Mesendoderm (in vitro differentiated cells): ENCODE measurements around the gene NHSL1.

Experiments used
- DNase-seq: peaks from one replicate; pipeline ENCODE4 v3.0.0; 2013
- H2AK5ac ChIP-seq: 2 replicates; pipeline ENCODE4 v1.6.1; 2013; ENCODE audit warnings: low read length, inconsistent platforms
- H2BK120ac ChIP-seq: 2 replicates; pipeline ENCODE4 v1.6.1; 2013; ENCODE audit warnings: low read depth, mild to moderate bottlenecking, low read length, moderate library complexity, mixed read lengths
- H2BK15ac ChIP-seq: replicated peaks from 2 replicates; pipeline ENCODE4 v1.6.1; 2013; ENCODE audit warnings: low read depth, mild to moderate bottlenecking, moderate library complexity
- H2BK5ac ChIP-seq: 2 replicates; pipeline ENCODE4 v1.6.1; 2013; ENCODE audit warnings: low read length, inconsistent platforms
- H3K18ac ChIP-seq: 2 replicates; pipeline ENCODE4 v1.6.1; 2013; ENCODE audit warnings: mild to moderate bottlenecking, low read length, mixed read lengths
- H3K23ac ChIP-seq: one replicate; pipeline ENCODE4 v1.6.1; 2013; ENCODE audit warnings: low read length
- H3K27ac ChIP-seq: 2 replicates; pipeline ENCODE4 v1.5.1; 2013; ENCODE audit warnings: low read depth, mild to moderate bottlenecking, inconsistent platforms, low read length, moderate library complexity
- H3K27me3 ChIP-seq: 2 replicates; pipeline ENCODE4 v1.6.1; 2013; ENCODE audit warnings: low read length, control low read depth, mild to moderate bottlenecking, inconsistent platforms; ENCODE audit not compliant: insufficient read depth, poor library complexity
- H3K36me3 ChIP-seq: 2 replicates; pipeline ENCODE4 v1.6.1; 2013; ENCODE audit warnings: low read length, inconsistent platforms; ENCODE audit not compliant: control insufficient read depth, insufficient read depth
- H3K4ac ChIP-seq: one replicate; pipeline ENCODE4 v1.6.1; 2013; ENCODE audit warnings: low read depth, mild to moderate bottlenecking, low read length, moderate library complexity
- H3K4me1 ChIP-seq: 2 replicates; pipeline ENCODE4 v1.6.1; 2013; ENCODE audit warnings: low read depth, low read length, inconsistent platforms; ENCODE audit not compliant: control insufficient read depth
- H3K4me2 ChIP-seq: 2 replicates; pipeline ENCODE4 v1.6.1; 2013; ENCODE audit warnings: low read length
- H3K4me3 ChIP-seq: 2 replicates; pipeline ENCODE4 v1.5.1; 2013; ENCODE audit warnings: mild to moderate bottlenecking, low read length
- H3K56ac ChIP-seq: one replicate; pipeline ENCODE4 v1.6.1; 2013; ENCODE audit warnings: low read length
- H3K79me1 ChIP-seq: 2 replicates; pipeline ENCODE4 v1.6.1; 2013; ENCODE audit warnings: low read length, inconsistent platforms
- H3K79me2 ChIP-seq: 2 replicates; pipeline ENCODE4 v1.6.1; 2013; ENCODE audit warnings: mild to moderate bottlenecking, low read length; ENCODE audit not compliant: control insufficient read depth, insufficient read depth
- H3K9ac ChIP-seq: 2 replicates; pipeline ENCODE4 v1.6.1; 2013; ENCODE audit warnings: low read length, inconsistent platforms
- H4K5ac ChIP-seq: one replicate; pipeline ENCODE4 v1.6.1; 2013; ENCODE audit warnings: low read length
- H4K8ac ChIP-seq: one replicate; pipeline ENCODE4 v1.6.1; 2013; ENCODE audit warnings: low read depth, mild to moderate bottlenecking, control low read depth, low read length, moderate library complexity
- WGBS: extraction: QIAGEN DNeasy Blood & Tissue Kit; methylation state at CpG from one replicate; pipeline ENCODE4 v1.1.7; 2013; ENCODE audit warnings: low lambda C conversion rate, missing lambda C conversion rate; ENCODE audit not compliant: insufficient coverage; ENCODE audit errors: extremely low coverage; 5-methylcytosine and 5-hydroxymethylcytosine counted together

Gene NHSL1

DNA sequence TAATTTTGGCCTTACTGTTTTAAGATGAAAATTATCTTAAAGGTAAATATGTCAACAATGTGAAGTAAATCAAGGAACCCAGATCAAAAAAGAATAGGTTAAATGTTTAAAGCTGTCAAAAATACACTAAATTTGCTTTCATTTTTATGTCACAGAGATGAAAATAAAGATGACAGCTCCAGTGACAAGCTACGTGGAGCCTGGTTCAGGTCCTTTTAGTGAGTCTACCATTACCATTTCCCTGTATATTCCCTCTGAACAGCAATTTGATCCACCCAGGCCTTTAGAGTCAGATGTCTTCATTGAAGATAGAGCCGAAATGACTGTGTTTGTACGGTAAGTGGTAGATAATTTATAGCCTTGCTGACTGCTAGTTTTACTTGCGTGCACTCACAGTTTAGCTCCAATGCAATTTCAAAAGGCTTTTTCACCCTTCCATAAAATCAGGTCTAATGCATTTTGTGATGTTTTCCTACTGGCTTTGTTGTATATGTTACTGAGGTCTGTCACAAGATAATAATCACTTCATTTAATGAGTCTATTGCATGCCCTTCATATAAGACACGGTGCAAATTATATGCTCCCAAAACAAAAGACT is 93.4 kb downstream of the NHSL1 start:
- Histone ChIP-seq H2BK15ac (no peak overlapping the region), H2AK5ac (no peak overlapping the region), H3K36me3 (peaks cover 12% of the 10 kb centered on the region), H3K79me2 (peaks cover 11% of the 10 kb centered on the region), H2BK5ac (no peak overlapping the region), H2BK120ac (no peak overlapping the region), H4K8ac (no peak overlapping the region), H3K18ac (no peak overlapping the region), H3K56ac (no peak overlapping the region), H3K4me2 (no peak overlapping the region), H3K4ac (no peak overlapping the region), H3K23ac (no peak overlapping the region), H3K79me1 (peaks cover 6% of the 10 kb centered on the region), H4K5ac (no peak overlapping the region), H3K27me3 (no peaks in the 10 kb centered on the region), H3K4me1 (peaks cover 2% of the 10 kb centered on the region), H3K27ac (no peak overlapping the region), H3K4me3 (no peak overlapping the region), H3K9ac (no peak overlapping the region)
- DNase-seq: no peak
- no CpG with 5 or more reads among the region's 5 CpGs for WGBS

DNA sequence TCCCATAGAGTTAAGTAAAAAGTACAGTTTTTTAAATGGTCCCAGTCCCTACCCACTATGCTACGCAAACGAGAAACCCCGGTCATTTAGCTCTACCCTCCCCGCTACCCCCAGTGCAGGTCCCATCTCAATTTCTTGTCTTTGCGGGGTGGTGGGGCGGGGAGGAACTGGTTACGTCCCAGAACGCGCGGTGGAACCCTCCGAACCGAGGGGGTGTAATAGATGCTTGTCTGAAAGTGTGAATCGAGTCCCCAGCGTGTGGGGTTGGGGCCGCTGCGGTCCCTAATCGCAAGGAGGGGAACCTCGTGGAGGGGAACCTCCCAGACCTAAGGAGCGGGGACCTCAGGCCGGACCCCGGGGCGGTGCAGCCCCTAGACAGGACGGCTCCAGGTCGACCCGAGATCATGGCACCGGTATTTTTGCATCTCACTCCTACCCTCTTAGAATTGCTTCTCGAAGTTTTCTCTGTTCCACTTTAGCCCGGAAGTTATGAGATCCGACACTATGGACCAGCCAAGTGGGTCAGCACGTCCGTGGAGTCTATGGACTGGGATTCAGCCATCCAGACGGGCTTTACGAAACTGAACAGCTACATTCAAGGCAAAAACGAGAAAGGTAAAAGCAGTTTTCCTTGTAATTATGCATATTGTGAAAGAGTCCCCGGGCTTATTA is 94.5 kb downstream of the NHSL1 start:
- H3K4ac ChIP-seq: peak overlapping the region; percentile 94
- H2BK15ac ChIP-seq: no peak overlapping the region
- DNase-seq: no peak
- H2BK5ac ChIP-seq: peak overlapping the region; percentile 74
- peak overlapping the region; percentile 78 for H3K4me2 ChIP-seq
- H2BK120ac ChIP-seq: peak overlapping the region; percentile 51
- peaks cover 11% of the 10 kb centered on the region for H3K79me2 ChIP-seq
- H4K5ac ChIP-seq: no peak overlapping the region
- H3K4me1 ChIP-seq: peaks cover 2% of the 10 kb centered on the region
- H3K27ac ChIP-seq: peak overlapping the region; percentile 60
- H3K56ac ChIP-seq: peak overlapping the region; percentile 95
- no peaks in the 10 kb centered on the region for H3K27me3 ChIP-seq
- H2AK5ac ChIP-seq: no peak overlapping the region
- peaks cover 12% of the 10 kb centered on the region for H3K36me3 ChIP-seq
- H3K23ac ChIP-seq: no peak overlapping the region
- H3K9ac ChIP-seq: peak overlapping the region; percentile 78
- peaks cover 6% of the 10 kb centered on the region for H3K79me1 ChIP-seq
- peak overlapping the region; percentile 62 for H3K4me3 ChIP-seq
- peak overlapping the region; percentile 97 for H3K18ac ChIP-seq
- WGBS: no CpG with 5 or more reads among the region's 35 CpGs
- H4K8ac ChIP-seq: no peak overlapping the region

DNA sequence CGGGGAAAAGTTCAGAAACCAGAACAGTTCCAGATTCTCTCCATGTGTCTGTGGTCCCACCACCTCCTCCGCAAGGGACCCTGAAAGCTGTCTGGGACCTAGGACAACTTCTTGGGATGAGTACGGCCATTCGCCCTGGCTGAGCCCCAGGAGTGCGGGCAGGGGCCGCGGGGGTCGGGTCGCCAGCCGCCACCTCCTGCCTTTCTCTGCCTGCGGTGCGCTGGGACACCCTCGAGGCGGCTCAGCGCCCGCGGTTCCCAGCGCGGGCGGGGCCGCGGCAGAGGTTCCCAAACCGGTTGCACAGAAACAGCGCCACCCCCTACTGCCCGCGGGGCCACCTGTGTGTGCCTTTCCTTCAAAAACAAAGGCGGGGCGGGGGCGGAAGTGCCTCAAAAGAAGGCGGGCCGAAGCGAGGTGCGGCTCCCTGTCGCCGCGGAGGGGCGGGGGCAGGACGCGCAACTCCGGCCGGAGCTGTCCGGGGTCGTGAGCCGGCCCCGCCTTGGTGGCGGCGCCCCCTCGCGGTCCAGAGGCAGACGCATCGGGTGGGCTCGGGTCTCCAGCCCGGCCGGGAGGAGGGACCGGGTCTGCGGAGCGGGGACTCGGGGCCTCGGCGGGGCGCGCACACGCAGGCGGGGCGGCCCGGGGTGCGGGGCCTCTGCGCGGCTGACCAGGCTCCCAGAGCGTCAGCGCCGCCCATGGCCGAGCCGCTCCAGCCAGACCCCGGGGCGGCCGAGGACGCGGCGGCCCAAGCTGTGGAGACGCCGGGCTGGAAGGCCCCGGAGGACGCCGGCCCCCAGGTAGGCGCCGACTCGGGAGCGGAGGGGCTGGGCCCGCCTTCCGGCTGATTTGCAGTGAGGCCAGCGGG is 95.3 kb downstream of the NHSL1 start, which contains the start of gene HEBP2:
HEBP2 (plus strand) TSS at position 423 of the 865 bp plus-strand sequence; CDS start at position 696, 273 bp downstream.
- peaks cover 11% of the 10 kb centered on the region for H3K79me2 ChIP-seq
- peaks cover 7% of the 10 kb centered on the region for H3K36me3 ChIP-seq
- peak within 1 kb of the TSS; percentile 97 for H3K18ac ChIP-seq
- H2BK15ac ChIP-seq: no peak within 1 kb of the TSS
- peak within 1 kb of the TSS; percentile 68 for H4K8ac ChIP-seq
- H3K4ac ChIP-seq: peak within 1 kb of the TSS; percentile 94
- peak within 1 kb of the TSS; percentile 88 for H3K9ac ChIP-seq
- no peak within 1 kb of the TSS for H4K5ac ChIP-seq
- H3K23ac ChIP-seq: peak within 1 kb of the TSS; percentile 95
- H2BK120ac ChIP-seq: peak within 1 kb of the TSS; percentile 63
- no CpG with 5 or more reads among the region's 92 CpGs for WGBS
- H3K27ac ChIP-seq: peak within 1 kb of the TSS; percentile 92
- peak within 1 kb of the TSS; percentile 62 for H3K4me3 ChIP-seq
- peak within 1 kb of the TSS; percentile 78 for H3K4me2 ChIP-seq
- peak within 1 kb of the TSS; percentile 95 for H3K56ac ChIP-seq
- peak; percentile 99 for DNase-seq
- H3K4me1 ChIP-seq: peaks cover 2% of the 10 kb centered on the region
- no peaks in the 10 kb centered on the region for H3K27me3 ChIP-seq
- peaks cover 2% of the 10 kb centered on the region for H3K79me1 ChIP-seq
- peak within 1 kb of the TSS; percentile 74 for H2BK5ac ChIP-seq
- no peak within 1 kb of the TSS for H2AK5ac ChIP-seq

- H4K8ac ChIP-seq: peak overlapping the region; percentile 68
- H3K36me3 ChIP-seq: peaks cover 6% of the 10 kb centered on the region
- H3K79me1 ChIP-seq: peaks cover 2% of the 10 kb centered on the region
- H3K27ac ChIP-seq: peak overlapping the region; percentile 92
- no peak overlapping the region for H2BK15ac ChIP-seq
- H3K18ac ChIP-seq: peak overlapping the region; percentile 46
- H2AK5ac ChIP-seq: no peak overlapping the region
- H3K27me3 ChIP-seq: no peaks in the 10 kb centered on the region
- peaks cover 2% of the 10 kb centered on the region for H3K4me1 ChIP-seq
- H4K5ac ChIP-seq: no peak overlapping the region
- peak overlapping the region; percentile 63 for H2BK120ac ChIP-seq
- H2BK5ac ChIP-seq: peak overlapping the region; percentile 71
- H3K9ac ChIP-seq: peak overlapping the region; percentile 88
- WGBS: no CpG with 5 or more reads among the region's 30 CpGs
- peaks cover 11% of the 10 kb centered on the region for H3K79me2 ChIP-seq
- DNase-seq: peak; percentile 53
- peak overlapping the region; percentile 9 for H3K4ac ChIP-seq
- H3K4me3 ChIP-seq: peak overlapping the region; percentile 53
- H3K23ac ChIP-seq: peak overlapping the region; percentile 48
- peak overlapping the region; percentile 94 for H3K56ac ChIP-seq
- H3K4me2 ChIP-seq: peak overlapping the region; percentile 61
Measured at GRCh38 chr6:138403324-138403800, 95.9 kb downstream of the NHSL1 start.

DNA sequence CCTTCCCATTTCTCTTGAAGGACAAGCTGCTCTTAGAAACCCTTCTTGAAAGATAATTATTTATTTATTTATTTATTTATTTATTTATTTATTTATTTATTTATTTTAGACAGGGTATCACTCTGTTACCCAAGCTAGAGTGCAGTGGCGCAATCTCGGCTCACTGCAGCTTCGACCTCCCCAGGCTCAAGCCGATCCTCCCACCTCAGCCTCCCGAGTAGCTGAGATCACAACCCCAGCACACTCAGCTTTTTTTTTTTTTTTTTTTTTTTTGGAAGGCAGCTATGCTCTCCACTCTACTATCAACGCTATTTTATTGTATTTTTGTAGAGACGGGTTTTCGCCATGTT is 96.5 kb downstream of the NHSL1 start:
- H3K56ac ChIP-seq: no peak overlapping the region
- H3K27me3 ChIP-seq: no peaks in the 10 kb centered on the region
- peaks cover 2% of the 10 kb centered on the region for H3K4me1 ChIP-seq
- H3K18ac ChIP-seq: no peak overlapping the region
- H2BK5ac ChIP-seq: no peak overlapping the region
- no peak for DNase-seq
- H3K79me1 ChIP-seq: peaks cover 1% of the 10 kb centered on the region
- no peak overlapping the region for H3K4me2 ChIP-seq
- no peak overlapping the region for H2BK15ac ChIP-seq
- no peak overlapping the region for H4K8ac ChIP-seq
- WGBS: no CpG with 5 or more reads among the region's 8 CpGs
- H3K4me3 ChIP-seq: no peak overlapping the region
- no peak overlapping the region for H2BK120ac ChIP-seq
- peaks cover 11% of the 10 kb centered on the region for H3K79me2 ChIP-seq
- no peak overlapping the region for H3K9ac ChIP-seq
- peaks cover 3% of the 10 kb centered on the region for H3K36me3 ChIP-seq
- H4K5ac ChIP-seq: no peak overlapping the region
- H3K27ac ChIP-seq: no peak overlapping the region
- H3K4ac ChIP-seq: no peak overlapping the region
- no peak overlapping the region for H3K23ac ChIP-seq
- no peak overlapping the region for H2AK5ac ChIP-seq
